UCSD-AML1 (cell line): Measurements from ENCODE around the gene FZD10.

Source experiments
- DNase-seq: peaks from one replicate; lab custom pipeline; 2025; ENCODE audit not compliant: unreplicated experiment; lab: John Stamatoyannopoulos, UW

The FZD10 gene

GRCh38 chr12:130202201-130202600, 39.9 kb downstream of the FZD10 start:
- no peak for DNase-seq

DNA sequence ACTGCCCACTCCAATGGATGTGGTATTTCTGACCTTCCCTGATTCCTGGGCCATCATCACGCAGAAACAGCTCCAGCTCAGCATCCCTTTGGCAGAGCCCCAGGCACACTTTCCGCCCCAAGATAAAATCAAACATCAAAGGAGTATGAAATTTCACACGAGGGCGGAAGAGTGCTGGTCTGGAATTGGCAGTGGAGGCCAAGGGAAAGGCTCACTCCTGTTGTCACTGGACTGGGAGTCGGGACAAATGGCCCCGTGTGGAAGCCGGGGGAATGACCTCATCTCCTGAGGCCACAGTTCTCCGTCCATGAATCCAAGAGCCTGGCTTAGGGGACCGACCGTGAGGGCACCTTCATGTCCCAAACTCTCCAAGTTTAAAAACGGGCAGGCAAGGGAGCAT, 40.9 kb downstream of the FZD10 start:
- DNase-seq, result no peak

DNA sequence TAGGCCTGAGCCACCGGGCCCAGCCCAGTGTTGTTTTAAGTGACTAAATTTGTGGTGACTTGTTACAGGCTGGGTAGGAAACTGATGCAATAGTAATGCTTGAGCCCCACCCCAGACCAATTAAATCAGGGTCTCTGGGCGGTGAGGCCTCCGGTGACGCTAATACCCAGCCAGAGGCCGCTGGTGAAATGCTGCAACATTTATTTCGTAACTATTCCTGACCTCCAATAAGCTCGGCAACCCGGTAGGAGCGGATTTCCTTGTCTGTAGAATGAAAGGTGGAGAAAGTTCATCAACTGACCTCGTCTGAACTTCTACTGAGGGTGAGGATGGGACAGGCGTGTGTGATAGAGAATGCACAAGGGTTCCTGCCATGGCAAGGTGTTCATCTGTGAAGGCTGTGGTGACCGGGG, 42.3 kb downstream of the FZD10 start:
- DNase-seq, result no peak

GRCh38 chr12:130205495-130205894, 43.2 kb downstream of the FZD10 start:
- DNase-seq, result no peak

- DNase-seq, result no peak
These were observed 50.2 kb downstream of the FZD10 start for GRCh38 chr12:130212384-130212989.

DNA sequence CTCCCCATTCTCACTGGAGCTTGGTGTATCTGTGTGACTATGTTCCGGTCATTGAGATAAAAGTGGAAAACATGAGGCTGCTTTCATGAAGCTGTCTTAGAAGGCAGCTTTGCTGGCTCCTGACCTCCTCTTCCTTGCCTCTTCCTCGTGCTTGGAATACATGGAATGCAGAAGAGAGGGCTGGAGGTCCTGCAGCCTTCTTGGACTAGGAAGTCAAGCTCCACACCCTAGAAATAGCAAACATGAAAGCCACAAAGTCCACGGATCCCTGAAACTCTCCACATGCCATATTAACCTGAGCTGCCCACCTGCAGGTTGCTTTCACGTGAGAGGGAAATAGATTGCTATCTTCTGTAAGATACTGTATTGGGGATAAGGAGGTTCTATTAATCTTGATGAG, 51.0 kb downstream of the FZD10 start:
- no peak for DNase-seq

GRCh38 chr12:130214686-130215395, 52.6 kb downstream of the FZD10 start:
- peak; percentile 68 for DNase-seq
